GM23248 (cell line): Measurements from ENCODE around the gene HIVEP3.

Source experiments
- EZH2 ChIP-seq: fragments of 200-600 bp; sonication (generic); IDR thresholded peaks from 2 replicates; pipeline ENCODE4 v1.6.1; 2018; ENCODE audit warnings: antibody characterized with exemption, mild to moderate bottlenecking; ENCODE audit not compliant: insufficient read depth, poor library complexity, severe bottlenecking
- EZH2phosphoT487 ChIP-seq: fragments of 200-600 bp; sonication (generic); IDR thresholded peaks from 2 replicates; pipeline ENCODE4 v1.6.1; 2018; ENCODE audit warnings: antibody characterized with exemption, moderate library complexity, mild to moderate bottlenecking, low read depth; ENCODE audit not compliant: insufficient read depth

GRCh38 chr1:41591891-41592290, 326.8 kb downstream of the HIVEP3 start:
- TF ChIP-seq EZH2 = no peak
- TF ChIP-seq EZH2phosphoT487 = no peak
